Adrenal gland (tissue), 5 donors: ENCODE results near the gene CEP112.

Experiments
- POLR2A ChIP-seq, 2 donors: fragments of 450-650 bp; IDR thresholded peaks; one replicate each; pipeline ENCODE4 v1.6.1; 2017; ENCODE audit warnings: antibody characterized with exemption in 2 of 2, mild to moderate bottlenecking in 2 of 2, moderate library complexity in 1 of 2
- TF ChIP-seq, protein P1 (sequence below), 6 experiments: fragments of 450-650 bp in 4 of 6; fragments of 200-600 bp in 2 of 6; sonication (generic) in 1 of 6; IDR thresholded peaks; 1 replicate in 5 of 6; 2 replicates in 1 of 6; pipeline versions ENCODE4 v1.5.1 to v1.8.0; 2016 to 2021; ENCODE audit warnings: antibody characterized with exemption in 6 of 6, mild to moderate bottlenecking in 2 of 6, moderate library complexity in 1 of 6
- donor health status: DM: no; HTN: no; CAD: no.

DNA sequence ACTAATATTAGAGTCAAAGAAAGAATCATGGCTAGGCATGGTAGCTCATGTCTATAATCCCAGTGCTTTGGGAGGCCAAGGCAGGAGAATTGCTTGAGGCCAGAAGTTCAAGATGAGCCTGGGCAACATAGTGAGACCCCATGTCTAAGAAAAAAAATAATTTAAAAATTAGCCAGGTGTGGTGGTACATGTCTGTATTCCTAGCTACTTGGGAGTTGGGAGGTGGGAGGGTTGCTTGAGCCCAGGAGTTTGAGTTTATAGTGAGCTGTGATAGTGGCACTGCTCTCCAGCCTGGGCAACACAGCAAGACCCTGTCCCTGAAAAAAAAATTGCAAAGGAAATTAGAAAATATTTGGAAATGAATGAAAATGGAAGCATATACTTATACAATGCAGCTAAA, 420.2 kb downstream of the CEP112 start:
- TF ChIP-seq, protein P1, sequence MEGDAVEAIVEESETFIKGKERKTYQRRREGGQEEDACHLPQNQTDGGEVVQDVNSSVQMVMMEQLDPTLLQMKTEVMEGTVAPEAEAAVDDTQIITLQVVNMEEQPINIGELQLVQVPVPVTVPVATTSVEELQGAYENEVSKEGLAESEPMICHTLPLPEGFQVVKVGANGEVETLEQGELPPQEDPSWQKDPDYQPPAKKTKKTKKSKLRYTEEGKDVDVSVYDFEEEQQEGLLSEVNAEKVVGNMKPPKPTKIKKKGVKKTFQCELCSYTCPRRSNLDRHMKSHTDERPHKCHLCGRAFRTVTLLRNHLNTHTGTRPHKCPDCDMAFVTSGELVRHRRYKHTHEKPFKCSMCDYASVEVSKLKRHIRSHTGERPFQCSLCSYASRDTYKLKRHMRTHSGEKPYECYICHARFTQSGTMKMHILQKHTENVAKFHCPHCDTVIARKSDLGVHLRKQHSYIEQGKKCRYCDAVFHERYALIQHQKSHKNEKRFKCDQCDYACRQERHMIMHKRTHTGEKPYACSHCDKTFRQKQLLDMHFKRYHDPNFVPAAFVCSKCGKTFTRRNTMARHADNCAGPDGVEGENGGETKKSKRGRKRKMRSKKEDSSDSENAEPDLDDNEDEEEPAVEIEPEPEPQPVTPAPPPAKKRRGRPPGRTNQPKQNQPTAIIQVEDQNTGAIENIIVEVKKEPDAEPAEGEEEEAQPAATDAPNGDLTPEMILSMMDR (IDR thresholded peaks at IDR 0.05) = no peak
- TF ChIP-seq POLR2A (IDR thresholded peaks at IDR 0.05) = no peak
